IMR-90 (cell line): Measurements from ENCODE around the gene CXXC1. TPM values are rescaled to one million over a fixed set of nuclear protein-coding genes. Genes with fewer than 3 reads are reported as not detected.
A peak's percentile ranks its signal among the peaks of the same experiment; 100 is the strongest.

ENCODE experiments used
- ATAC-seq: fragments of 200-7000 bp; cut with Tn5 transposase; 2 replicates; pipeline ENCODE4 v1.9.1; 2020; ENCODE audit warnings: low read depth, mild to moderate bottlenecking, moderate library complexity
- BruUV-seq: library from RNA; stranded (reverse); fragments of 400-500 nt; replicated peaks from 2 replicates; lab custom pipeline; 2021; lab: Mats Ljungman, UMichigan
- CTCF ChIA-PET: fragments of 300-600 bp; formaldehyde crosslinking; extraction: SDS; loops from one replicate; lab custom pipeline; 2021; ENCODE audit warnings: antibody characterized with exemption; lab: Yijun Ruan, JAX
- POLR2A ChIA-PET: fragments of 300-600 bp; sonication (Branson Sonifier 250); formaldehyde crosslinking; loops from one replicate; lab custom pipeline; 2022; ENCODE audit warnings: antibody characterized with exemption; ENCODE audit not compliant: unreplicated experiment; lab: Charles Lee
- DNase-seq: peaks from one replicate; pipeline ENCODE4 v3.0.0; 2013
- H2AFZ ChIP-seq: replicated peaks from 2 replicates; pipeline ENCODE3; 2013; ENCODE audit warnings: low read length, mild to moderate bottlenecking; ENCODE audit not compliant: poor library complexity
- H2AK5ac ChIP-seq: 2 replicates; pipeline ENCODE4 v1.6.1; 2013; ENCODE audit warnings: low read depth, low read length, inconsistent platforms
- H2AK9ac ChIP-seq: replicated peaks from 2 replicates; pipeline ENCODE3; 2013; ENCODE audit warnings: mild to moderate bottlenecking, low read depth, low read length, moderate library complexity; ENCODE audit not compliant: poor library complexity
- H2BK120ac ChIP-seq: 2 replicates; pipeline ENCODE4 v1.6.1; 2013; ENCODE audit warnings: low read depth, low read length, inconsistent platforms
- H2BK15ac ChIP-seq: 3 replicates; pipeline ENCODE4 v1.6.1; 2013; ENCODE audit warnings: low read depth, low read length, inconsistent platforms
- H2BK20ac ChIP-seq: 2 replicates; pipeline ENCODE4 v1.6.1; 2013; ENCODE audit warnings: low read depth, mild to moderate bottlenecking, inconsistent platforms, low read length, moderate library complexity
- H2BK5ac ChIP-seq: 2 replicates; pipeline ENCODE4 v1.6.1; 2013; ENCODE audit warnings: mild to moderate bottlenecking, low read depth, low read length, inconsistent platforms; ENCODE audit not compliant: poor library complexity, severe bottlenecking
- H3K14ac ChIP-seq: replicated peaks from 2 replicates; pipeline ENCODE4 v1.6.1; 2013; ENCODE audit warnings: low read depth, low read length, inconsistent platforms
- H3K18ac ChIP-seq: 2 replicates; pipeline ENCODE4 v1.6.1; 2013; ENCODE audit warnings: low read depth, low read length, control low read depth
- H3K23ac ChIP-seq: 2 replicates; pipeline ENCODE4 v1.6.1; 2013; ENCODE audit warnings: low read depth, low read length, inconsistent platforms
- H3K27ac ChIP-seq: 2 replicates; pipeline ENCODE4 v1.5.1; 2013; ENCODE audit warnings: mild to moderate bottlenecking, control low read depth, low read length; ENCODE audit not compliant: insufficient read depth
- H3K27me3 ChIP-seq: 2 replicates; pipeline ENCODE4 v1.6.1; 2013; ENCODE audit warnings: low read length; ENCODE audit not compliant: control insufficient read depth, insufficient read depth
- H3K36me3 ChIP-seq: 2 replicates; pipeline ENCODE4 v1.6.1; 2013; ENCODE audit warnings: low read length, mixed read lengths; ENCODE audit not compliant: control insufficient read depth, insufficient read depth
- H3K4ac ChIP-seq: 2 replicates; pipeline ENCODE4 v1.6.1; 2013; ENCODE audit warnings: low read depth, low read length, inconsistent platforms
- H3K4me1 ChIP-seq: 2 replicates; pipeline ENCODE4 v1.6.1; 2013; ENCODE audit warnings: low read length, mixed read lengths; ENCODE audit not compliant: control insufficient read depth, insufficient read depth
- H3K4me2 ChIP-seq: 2 replicates; pipeline ENCODE4 v1.6.1; 2013; ENCODE audit warnings: low read depth, mild to moderate bottlenecking, control low read depth, low read length, moderate library complexity
- H3K4me3 ChIP-seq: 2 replicates; pipeline ENCODE4 v1.5.1; 2013; ENCODE audit warnings: low read depth, mild to moderate bottlenecking, control low read depth, low read length, moderate library complexity; ENCODE audit not compliant: insufficient read depth
- H3K56ac ChIP-seq: 2 replicates; pipeline ENCODE4 v1.6.1; 2013; ENCODE audit warnings: low read length, inconsistent platforms; ENCODE audit not compliant: insufficient read depth; ENCODE audit errors: extremely low read depth
- H3K79me1 ChIP-seq, 2 experiments: 2 replicates each; pipeline ENCODE4 v1.6.1; 2013; ENCODE audit warnings: low read length in 2 of 2, inconsistent platforms in 1 of 2, low read depth in 1 of 2
- H3K9ac ChIP-seq: 2 replicates; pipeline ENCODE4 v1.6.1; 2013; ENCODE audit warnings: low read depth, low read length, control low read depth
- H3K9me1 ChIP-seq: 2 replicates; pipeline ENCODE4 v1.6.1; 2013; ENCODE audit warnings: low read length, inconsistent platforms; ENCODE audit not compliant: insufficient read depth
- H3K9me3 ChIP-seq: 2 replicates; pipeline ENCODE4 v1.6.1; 2013; ENCODE audit warnings: low read length; ENCODE audit not compliant: control insufficient read depth, insufficient read depth
- H4K20me1 ChIP-seq: 2 replicates; pipeline ENCODE4 v1.6.1; 2013; ENCODE audit warnings: low read length, inconsistent platforms; ENCODE audit not compliant: insufficient read depth
- H4K5ac ChIP-seq: 2 replicates; pipeline ENCODE4 v1.6.1; 2013; ENCODE audit warnings: mild to moderate bottlenecking, low read depth, low read length, control low read depth
- H4K8ac ChIP-seq, 2 experiments: 2 replicates each; pipeline ENCODE4 v1.6.1; 2013; ENCODE audit warnings: low read depth in 2 of 2, low read length in 2 of 2, control low read depth in 1 of 2, inconsistent platforms in 1 of 2
- H4K91ac ChIP-seq: 2 replicates; pipeline ENCODE4 v1.6.1; 2013; ENCODE audit warnings: low read depth, low read length, inconsistent platforms; ENCODE audit not compliant: insufficient read depth
- MAZ ChIP-seq: IDR thresholded peaks from 2 replicates; pipeline ENCODE4 v1.6.1; 2012; ENCODE audit warnings: low read depth, mild to moderate bottlenecking, low read length, improper control_type of control experiment, moderate library complexity, borderline replicate concordance
- NFE2L2 ChIP-seq: fragments of 150-350 bp; IDR thresholded peaks from 2 replicates; pipeline ENCODE4 v1.6.1; 2016; ENCODE audit warnings: low read depth, mild to moderate bottlenecking, low read length
- POLR2A ChIP-seq: IDR thresholded peaks from 2 replicates; pipeline ENCODE4 v1.6.1; 2012; ENCODE audit warnings: mild to moderate bottlenecking, low read depth, low read length
- WGBS, 2 experiments: methylation state at CpG; one replicate each; pipeline versions ENCODE4 v1.1.5 to v1.1.7; 2013; ENCODE audit warnings: missing lambda C conversion rate in 2 of 2; ENCODE audit not compliant: insufficient read length in 1 of 2; ENCODE audit errors: extremely low coverage in 2 of 2; 5-methylcytosine and 5-hydroxymethylcytosine counted together
- dilution Hi-C: fragments of 300-500 bp; cut with HindIII; formaldehyde crosslinking; loops from one replicate; pipeline ENCODE4 v1.14.3; 2018; ENCODE audit warnings: low sequenced_read_pairs; ENCODE audit not compliant: unreplicated experiment
- in situ Hi-C: fragments of 300-500 bp; cut with MboI; formaldehyde crosslinking; loops from 3 replicates; pipeline ENCODE4 v1.14.3; 2019; ENCODE audit warnings: low sequenced_read_pairs, inconsistent platforms, mixed read lengths
- intact Hi-C: fragments of 100-400 bp; cut with micrococcal nuclease; formaldehyde crosslinking; loops from 2 replicates; pipeline ENCODE4 v1.10.0; 2022
- polyA plus RNA-seq, 3 experiments: library from polyadenylated mRNA; depleted of rRNA; stranded (reverse); fragments of >200 nt; gene quantifications; 2 replicates each; pipeline ENCODE4 v1.2.3, GENCODE V29; 2012; ENCODE audit warnings: low replicate concordance in 1 of 3
- total RNA-seq: library from RNA; depleted of rRNA; stranded (reverse); fragments of >200 nt; gene quantifications from 2 replicates; pipeline ENCODE4 v1.2.3, GENCODE V29; 2012
- TF ChIP-seq, protein P1 (sequence below): fragments of 150-350 bp; IDR thresholded peaks from 2 replicates; pipeline ENCODE4 v1.6.1; 2017; ENCODE audit warnings: mild to moderate bottlenecking, antibody characterized with exemption, low read length, low read depth
- TF ChIP-seq, protein P2 (sequence below): conservative IDR thresholded peaks from 2 replicates; pipeline ENCODE4 v1.5.1; 2012; ENCODE audit warnings: mild to moderate bottlenecking, low read depth, low read length, improper control_type of control experiment

Gene CXXC1
- total and polyA plus RNA-seq, 2 of the 4 experiments (the other 2 are of a cell fraction): 24.0 to 66.2 TPM

DNA sequence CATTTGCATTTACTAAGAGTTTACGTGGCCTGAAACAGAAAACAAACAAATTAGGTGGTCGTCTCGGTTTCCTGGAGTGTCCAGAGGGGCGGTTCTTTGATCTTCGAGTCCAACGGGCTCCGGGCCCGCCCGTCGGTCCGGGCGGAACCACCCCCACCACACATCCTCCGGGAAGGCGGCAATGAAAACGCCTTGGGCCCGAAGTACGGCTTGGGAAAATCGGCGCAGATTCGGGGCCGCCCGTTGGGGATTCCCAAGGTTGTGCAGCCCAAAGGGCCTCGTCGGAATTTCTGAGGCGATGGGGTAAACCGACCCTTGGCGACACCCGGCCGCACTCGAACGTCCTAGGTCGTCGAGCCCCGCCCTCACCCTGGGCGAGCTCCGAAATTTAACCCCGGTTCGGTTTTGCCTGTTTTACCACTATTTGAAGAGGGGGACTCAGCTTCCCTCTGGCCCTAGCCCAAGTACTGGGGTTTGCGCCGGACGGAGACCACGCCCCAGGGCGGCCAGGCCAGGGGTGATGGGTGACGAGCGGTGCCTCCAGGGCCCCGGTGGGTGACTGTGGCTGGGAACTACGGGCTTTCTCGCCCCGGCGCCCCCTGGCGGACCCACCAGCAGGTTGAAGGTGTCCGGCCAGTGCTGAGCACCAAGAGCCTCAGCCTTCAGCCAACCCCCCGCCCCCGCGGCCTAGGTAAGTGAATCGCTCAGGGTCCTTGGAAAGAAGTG, 19.3 kb downstream of the CXXC1 start:
- Histone ChIP-seq H3K36me3 (peaks cover 32% of the 10 kb centered on the region), H2BK15ac (no peak overlapping the region), H3K9me3 (no peaks in the 10 kb centered on the region), H2BK20ac (no peak overlapping the region), H3K27ac (no peak overlapping the region), H3K27me3 (no peaks in the 10 kb centered on the region), H3K14ac (no peak overlapping the region), H2AFZ (peak overlapping the region; percentile 74), H3K9me1 (peaks cover 3% of the 10 kb centered on the region; the same call in 1 of the 2 replicates), H3K4ac (no peak overlapping the region), H4K20me1 (no peaks in the 10 kb centered on the region; the same call in 1 of the 2 replicates), H2AK5ac (no peak overlapping the region), H2BK120ac (no peak overlapping the region), H3K23ac (no peak overlapping the region), H3K18ac (no peak overlapping the region), H2AK9ac (peak overlapping the region; percentile 9), H4K91ac (no peak overlapping the region), H3K4me3 (peak overlapping the region; percentile 41), H3K9ac (no peak overlapping the region), H3K56ac (no peak overlapping the region), H3K4me1 (no peaks in the 10 kb centered on the region), H4K8ac (peak overlapping the region; percentile 13 to 53; a peak in 2 of 4 replicates), H4K5ac (no peak overlapping the region), H2BK5ac (no peak overlapping the region), H3K79me1 (peaks cover 0 to 5% of the 10 kb centered on the region in 2 experiments; a peak in 1 of 4 replicates), H3K4me2 (no peak overlapping the region)
- in situ Hi-C loops (no loop called here), intact Hi-C loops (no loop called here), dilution Hi-C loops (no loop called here)
- 29% methylated on average over 17 of the region's 56 CpGs; no CpG with 5 or more reads in 1 of the 2 experiments for WGBS, 2 experiments
- POLR2A ChIA-PET: no interaction called here
- TF ChIP-seq POLR2A: no peak
- TF ChIP-seq, protein P1, sequence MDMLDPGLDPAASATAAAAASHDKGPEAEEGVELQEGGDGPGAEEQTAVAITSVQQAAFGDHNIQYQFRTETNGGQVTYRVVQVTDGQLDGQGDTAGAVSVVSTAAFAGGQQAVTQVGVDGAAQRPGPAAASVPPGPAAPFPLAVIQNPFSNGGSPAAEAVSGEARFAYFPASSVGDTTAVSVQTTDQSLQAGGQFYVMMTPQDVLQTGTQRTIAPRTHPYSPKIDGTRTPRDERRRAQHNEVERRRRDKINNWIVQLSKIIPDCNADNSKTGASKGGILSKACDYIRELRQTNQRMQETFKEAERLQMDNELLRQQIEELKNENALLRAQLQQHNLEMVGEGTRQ: no peak
- no peak for TF ChIP-seq NFE2L2
- no peak; the same call in 1 of the 2 replicates for TF ChIP-seq MAZ
- TF ChIP-seq, protein P2, sequence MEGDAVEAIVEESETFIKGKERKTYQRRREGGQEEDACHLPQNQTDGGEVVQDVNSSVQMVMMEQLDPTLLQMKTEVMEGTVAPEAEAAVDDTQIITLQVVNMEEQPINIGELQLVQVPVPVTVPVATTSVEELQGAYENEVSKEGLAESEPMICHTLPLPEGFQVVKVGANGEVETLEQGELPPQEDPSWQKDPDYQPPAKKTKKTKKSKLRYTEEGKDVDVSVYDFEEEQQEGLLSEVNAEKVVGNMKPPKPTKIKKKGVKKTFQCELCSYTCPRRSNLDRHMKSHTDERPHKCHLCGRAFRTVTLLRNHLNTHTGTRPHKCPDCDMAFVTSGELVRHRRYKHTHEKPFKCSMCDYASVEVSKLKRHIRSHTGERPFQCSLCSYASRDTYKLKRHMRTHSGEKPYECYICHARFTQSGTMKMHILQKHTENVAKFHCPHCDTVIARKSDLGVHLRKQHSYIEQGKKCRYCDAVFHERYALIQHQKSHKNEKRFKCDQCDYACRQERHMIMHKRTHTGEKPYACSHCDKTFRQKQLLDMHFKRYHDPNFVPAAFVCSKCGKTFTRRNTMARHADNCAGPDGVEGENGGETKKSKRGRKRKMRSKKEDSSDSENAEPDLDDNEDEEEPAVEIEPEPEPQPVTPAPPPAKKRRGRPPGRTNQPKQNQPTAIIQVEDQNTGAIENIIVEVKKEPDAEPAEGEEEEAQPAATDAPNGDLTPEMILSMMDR: peak; percentile 53
- no TSS peak for BruUV-seq
- 0 out of 2 replicates have a peak, but pooled peaks have one; percentile 5 for ATAC-seq
- CTCF ChIA-PET: interaction anchor here (1.1 kb wide), 1 partner anchor 141 kb away, joined by 3 read pairs; no protein-coding TSS in a partner anchor
- DNase-seq: peak; percentile 7
